Measurements from ENCODE around the gene BBC3. TPM values are rescaled to one million over a fixed set of nuclear protein-coding genes. Genes with fewer than 3 reads are reported as not detected.

The BBC3 gene
- total and polyA plus RNA-seq, 2 donors, result 1.3 to 6.7 TPM

- no peaks in the 10 kb centered on the region for H3K36me3 ChIP-seq (ENCODE audit: insufficient read depth)
- 95% methylated on average over 5 of the region's 5 CpGs for WGBS
Observed at GRCh38 chr19:47215581-47215980, 15.4 kb downstream of the BBC3 start.

GRCh38 chr19:47210689-47211316 lies 20.2 kb downstream of the BBC3 start:
- no peak overlapping the region for H3K4me3 ChIP-seq (ENCODE audit: low read depth, low read length)
- WGBS, result 36% methylated on average over 19 of the region's 19 CpGs
- H3K36me3 ChIP-seq (ENCODE audit: insufficient read depth), result peaks cover 4% of the 10 kb centered on the region
- peak; percentile 49 for DNase-seq (ENCODE audit: extremely low spot score)
- H3K4me1 ChIP-seq (ENCODE audit: insufficient read depth), result no peaks in the 10 kb centered on the region
- H3K27ac ChIP-seq (ENCODE audit: low read depth), result no peak overlapping the region

More at GRCh38 chr19:47215581-47215980, 15.4 kb downstream of the BBC3 start:
- Histone ChIP-seq H3K27ac (ENCODE audit: low read depth) (no peak overlapping the region), H3K4me3 (ENCODE audit: low read depth, low read length) (no peak overlapping the region), H3K4me1 (ENCODE audit: insufficient read depth) (no peaks in the 10 kb centered on the region)
- no peak for DNase-seq (ENCODE audit: extremely low spot score)

- H3K4me3 ChIP-seq (ENCODE audit: low read depth, low read length), result no peak overlapping the region
- DNase-seq (ENCODE audit: extremely low spot score), result no peak
- H3K36me3 ChIP-seq (ENCODE audit: insufficient read depth), result peaks cover 4% of the 10 kb centered on the region
- H3K27ac ChIP-seq (ENCODE audit: low read depth), result no peak overlapping the region
- no peaks in the 10 kb centered on the region for H3K4me1 ChIP-seq (ENCODE audit: insufficient read depth)
Observed at GRCh38 chr19:47210180-47210490, 20.9 kb downstream of the BBC3 start.

- no peak for DNase-seq (ENCODE audit: extremely low spot score)
- 70% methylated on average over 13 of the region's 13 CpGs for WGBS
- peaks cover 4% of the 10 kb centered on the region for H3K36me3 ChIP-seq (ENCODE audit: insufficient read depth)
- no peaks in the 10 kb centered on the region for H3K4me1 ChIP-seq (ENCODE audit: insufficient read depth)
- no peak overlapping the region for H3K4me3 ChIP-seq (ENCODE audit: low read depth, low read length)
- no peak overlapping the region for H3K27ac ChIP-seq (ENCODE audit: low read depth)
Observed at GRCh38 chr19:47209319-47210179, 21.4 kb downstream of the BBC3 start.

- Histone ChIP-seq H3K4me3 (ENCODE audit: low read depth, low read length) (no peak overlapping the region), H3K36me3 (ENCODE audit: insufficient read depth) (peaks cover 2% of the 10 kb centered on the region), H3K27ac (ENCODE audit: low read depth) (no peak overlapping the region), H3K4me1 (ENCODE audit: insufficient read depth) (no peaks in the 10 kb centered on the region)
- no peak for DNase-seq (ENCODE audit: extremely low spot score)
- 84% methylated on average over 3 of the region's 3 CpGs for WGBS
Observed at GRCh38 chr19:47203254-47203653, 27.7 kb downstream of the BBC3 start.

GRCh38 chr19:47200530-47200929 lies 30.5 kb downstream of the BBC3 start:
- H3K27ac ChIP-seq (ENCODE audit: low read depth), result no peak overlapping the region
- no peak overlapping the region for H3K4me3 ChIP-seq (ENCODE audit: low read depth, low read length)
- no peaks in the 10 kb centered on the region for H3K4me1 ChIP-seq (ENCODE audit: insufficient read depth)
- no peak for DNase-seq (ENCODE audit: extremely low spot score)
- H3K36me3 ChIP-seq (ENCODE audit: insufficient read depth), result no peaks in the 10 kb centered on the region
- 97% methylated on average over 3 of the region's 3 CpGs for WGBS

- H3K27ac ChIP-seq (ENCODE audit: low read depth), result no peak overlapping the region
- H3K4me1 ChIP-seq (ENCODE audit: insufficient read depth), result no peaks in the 10 kb centered on the region
- 75% methylated on average over 4 of the region's 4 CpGs for WGBS
- DNase-seq (ENCODE audit: extremely low spot score), result no peak
- no peak overlapping the region for H3K4me3 ChIP-seq (ENCODE audit: low read depth, low read length)
- no peaks in the 10 kb centered on the region for H3K36me3 ChIP-seq (ENCODE audit: insufficient read depth)
Observed at GRCh38 chr19:47197141-47197540, 33.9 kb downstream of the BBC3 start.

- DNase-seq (ENCODE audit: extremely low spot score), result no peak
- no peak overlapping the region for H3K27ac ChIP-seq (ENCODE audit: low read depth)
- no peaks in the 10 kb centered on the region for H3K36me3 ChIP-seq (ENCODE audit: insufficient read depth)
- no peak overlapping the region for H3K4me3 ChIP-seq (ENCODE audit: low read depth, low read length)
- 74% methylated on average over 1 of the region's 1 CpG for WGBS
- H3K4me1 ChIP-seq (ENCODE audit: insufficient read depth), result peaks cover under 1% of the 10 kb centered on the region
Observed at GRCh38 chr19:47195434-47195833, 35.6 kb downstream of the BBC3 start.

GRCh38 chr19:47190167-47190727 lies 40.8 kb downstream of the BBC3 start:
- Histone ChIP-seq H3K36me3 (ENCODE audit: insufficient read depth) (no peaks in the 10 kb centered on the region), H3K27ac (ENCODE audit: low read depth) (peak overlapping the region; percentile 66), H3K4me1 (ENCODE audit: insufficient read depth) (peaks cover 2% of the 10 kb centered on the region), H3K4me3 (ENCODE audit: low read depth, low read length) (no peak overlapping the region)
- peak; percentile 58 for DNase-seq (ENCODE audit: extremely low spot score)
- 15% methylated on average over 12 of the region's 12 CpGs for WGBS

- H3K27ac ChIP-seq (ENCODE audit: low read depth), result peak overlapping the region; percentile 47
- no peak for DNase-seq (ENCODE audit: extremely low spot score)
- WGBS, result 85% methylated on average over 5 of the region's 5 CpGs
- H3K36me3 ChIP-seq (ENCODE audit: insufficient read depth), result no peaks in the 10 kb centered on the region
- H3K4me1 ChIP-seq (ENCODE audit: insufficient read depth), result peaks cover 2% of the 10 kb centered on the region
- no peak overlapping the region for H3K4me3 ChIP-seq (ENCODE audit: low read depth, low read length)
Observed at GRCh38 chr19:47188507-47189033, 42.4 kb downstream of the BBC3 start.

GRCh38 chr19:47187797-47188196 lies 43.2 kb downstream of the BBC3 start:
- no peak overlapping the region for H3K27ac ChIP-seq (ENCODE audit: low read depth)
- 85% methylated on average over 6 of the region's 6 CpGs for WGBS
- H3K36me3 ChIP-seq (ENCODE audit: insufficient read depth), result no peaks in the 10 kb centered on the region
- no peak overlapping the region for H3K4me3 ChIP-seq (ENCODE audit: low read depth, low read length)
- no peak for DNase-seq (ENCODE audit: extremely low spot score)
- peaks cover 2% of the 10 kb centered on the region for H3K4me1 ChIP-seq (ENCODE audit: insufficient read depth)

GRCh38 chr19:47187335-47187655 lies 43.7 kb downstream of the BBC3 start:
- Histone ChIP-seq H3K4me3 (ENCODE audit: low read depth, low read length) (no peak overlapping the region), H3K4me1 (ENCODE audit: insufficient read depth) (peaks cover 2% of the 10 kb centered on the region), H3K36me3 (ENCODE audit: insufficient read depth) (no peaks in the 10 kb centered on the region), H3K27ac (ENCODE audit: low read depth) (no peak overlapping the region)
- 92% methylated on average over 2 of the region's 2 CpGs for WGBS
- no peak for DNase-seq (ENCODE audit: extremely low spot score)

GRCh38 chr19:47186446-47187334 lies 44.3 kb downstream of the BBC3 start:
- H3K4me3 ChIP-seq (ENCODE audit: low read depth, low read length), result no peak overlapping the region
- H3K4me1 ChIP-seq (ENCODE audit: insufficient read depth), result peaks cover 2% of the 10 kb centered on the region
- DNase-seq (ENCODE audit: extremely low spot score), result no peak
- peak overlapping the region; percentile 46 for H3K27ac ChIP-seq (ENCODE audit: low read depth)
- 71% methylated on average over 17 of the region's 17 CpGs for WGBS
- H3K36me3 ChIP-seq (ENCODE audit: insufficient read depth), result no peaks in the 10 kb centered on the region

All from urinary bladder (tissue), 4 donors.